MCF 10A (cell line): ENCODE measurements around the gene MGMT. TPM values are rescaled to one million over a fixed set of nuclear protein-coding genes. Genes with fewer than 3 reads are reported as not detected.

Source experiments
- BruUV-seq: library from RNA; stranded (reverse); fragments of 400-500 nt; replicated peaks from 2 replicates; lab custom pipeline; 2021; lab: Mats Ljungman, UMichigan
- CTCF ChIA-PET: fragments of 300-600 bp; sonication (Branson Sonifier 250); formaldehyde crosslinking; extraction: SDS; loops from one replicate; lab custom pipeline; 2021; ENCODE audit warnings: antibody characterized with exemption, inconsistent platforms; lab: Yijun Ruan, JAX
- POLR2A ChIA-PET: fragments of 300-600, 350-650 bp; sonication (Branson Sonifier 250); formaldehyde crosslinking; extraction: SDS; loops from one replicate; lab custom pipeline; 2020; ENCODE audit warnings: antibody characterized with exemption, inconsistent platforms; lab: Yijun Ruan, JAX
- DNase-seq: peaks from one replicate; pipeline ENCODE4 v3.0.0-alpha.2; 2018; ENCODE audit not compliant: unreplicated experiment
- H3K27ac Mint-ChIP-seq: one replicate; pipeline ENCODE4 v1.8.0; 2022; ENCODE audit warnings: mild to moderate bottlenecking, low read depth, mixed read lengths; ENCODE audit not compliant: unreplicated experiment
- H3K27me3 Mint-ChIP-seq: one replicate; pipeline ENCODE4 v1.8.0; 2022; ENCODE audit warnings: mixed read lengths; ENCODE audit not compliant: insufficient read depth, unreplicated experiment
- H3K36me3 Mint-ChIP-seq: one replicate; pipeline ENCODE4 v1.8.0; 2022; ENCODE audit warnings: mild to moderate bottlenecking, moderate library complexity, mixed read lengths; ENCODE audit not compliant: insufficient read depth, unreplicated experiment
- H3K4me1 Mint-ChIP-seq: one replicate; pipeline ENCODE4 v1.8.0; 2022; ENCODE audit warnings: mixed read lengths; ENCODE audit not compliant: insufficient read depth, unreplicated experiment
- H3K4me3 Mint-ChIP-seq: one replicate; pipeline ENCODE4 v1.8.0; 2022; ENCODE audit warnings: mild to moderate bottlenecking, moderate library complexity, mixed read lengths; ENCODE audit not compliant: unreplicated experiment
- H3K9me3 Mint-ChIP-seq: one replicate; pipeline ENCODE4 v1.8.0; 2022; ENCODE audit warnings: mixed read lengths; ENCODE audit not compliant: unreplicated experiment
- intact Hi-C: fragments of 100-400 bp; cut with micrococcal nuclease; formaldehyde crosslinking; loops from 2 replicates; pipeline ENCODE4 v1.14.1; 2022
- total RNA-seq: library from RNA; stranded (reverse); gene quantifications from 2 replicates; pipeline ENCODE4 v1.2.3, GENCODE V29; 2022
- TF ChIP-seq, protein P1 (sequence below): fragments of 200-600 bp; IDR thresholded peaks from one replicate; pipeline ENCODE4 v1.8.0; 2022; ENCODE audit warnings: antibody characterized with exemption, mild to moderate bottlenecking; ENCODE audit not compliant: unreplicated experiment

The MGMT gene
- total RNA-seq, 1 experiment from 2014 or later: 18.0 TPM

DNA sequence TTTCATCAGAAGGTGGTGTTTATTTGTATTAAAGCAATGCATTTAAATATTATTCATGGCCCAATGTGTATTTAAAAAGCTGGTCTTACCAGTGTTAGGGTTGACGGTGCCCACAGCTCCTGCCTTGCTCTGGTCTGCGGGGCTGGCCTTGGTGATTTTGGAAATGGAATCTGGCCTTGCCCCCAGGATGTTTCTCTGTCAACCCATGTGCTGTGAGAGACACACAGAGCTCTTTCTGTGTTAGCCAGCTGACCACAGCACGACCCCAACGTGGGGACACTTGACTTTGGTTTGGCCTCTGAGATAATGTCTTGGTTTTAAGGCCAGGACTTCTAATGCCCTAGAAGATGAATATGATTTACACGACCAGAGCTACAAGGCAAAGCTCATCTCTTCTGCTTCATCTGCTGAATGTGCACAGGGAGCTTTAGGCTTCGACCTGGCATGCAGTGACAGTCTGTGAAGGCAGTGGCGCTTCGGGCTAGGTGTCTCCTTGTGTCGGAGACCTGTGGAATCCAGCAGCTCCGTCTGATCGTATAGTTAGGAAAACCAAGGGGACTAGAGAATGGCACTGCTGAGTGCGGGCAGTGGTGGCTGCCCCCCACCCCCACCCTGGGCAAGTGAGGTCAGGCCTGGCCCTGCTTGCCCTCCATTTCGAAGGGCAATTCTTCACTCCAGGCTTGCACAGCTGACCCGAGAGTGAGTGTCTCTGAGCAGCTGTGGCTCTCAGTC lies 250.9 kb downstream of the MGMT start:
- POLR2A ChIA-PET: no interaction called here
- no peak overlapping the region for H3K27ac Mint-ChIP-seq

DNA sequence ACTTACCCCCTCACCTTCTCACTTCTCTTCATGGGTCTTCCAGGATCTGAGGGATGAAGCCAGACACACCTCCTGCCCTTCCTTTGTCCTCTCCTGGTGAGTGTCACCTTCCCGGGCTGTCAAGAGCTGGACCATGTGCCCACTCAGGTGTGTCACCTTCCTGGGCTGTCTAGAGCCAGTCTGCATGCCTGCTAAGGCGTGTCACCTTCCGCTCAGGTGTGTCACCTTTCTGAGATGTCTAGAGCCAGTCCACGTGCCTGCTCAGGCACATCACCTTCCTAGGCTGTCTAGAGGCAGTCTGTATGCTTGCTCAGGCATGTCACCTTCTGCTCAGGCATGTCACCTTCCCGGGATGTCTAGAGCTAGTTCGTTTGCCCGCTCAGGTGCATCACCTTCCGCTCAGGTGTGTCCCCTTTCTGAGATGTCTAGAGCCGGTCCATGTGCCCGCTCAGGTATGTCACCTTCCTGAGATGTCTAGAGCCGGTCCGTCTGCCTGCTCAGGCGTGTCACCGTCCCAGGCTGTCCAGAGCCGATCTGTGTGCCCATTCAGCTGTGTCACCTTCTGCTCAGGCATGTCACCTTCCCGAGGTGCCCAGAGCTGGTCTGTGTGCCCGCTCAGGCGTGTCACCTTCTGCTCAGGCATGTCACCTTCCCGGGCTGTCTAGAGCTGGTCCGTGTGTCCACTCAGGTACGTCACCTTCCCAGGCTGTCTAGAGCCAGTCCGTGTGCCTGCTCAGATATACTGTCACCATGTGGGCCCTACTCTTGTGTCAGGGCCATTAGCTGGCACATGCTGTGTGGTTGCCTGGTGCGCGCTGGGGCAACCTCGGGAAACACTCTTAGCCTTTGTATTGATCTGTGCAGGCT lies 251.7 kb downstream of the MGMT start:
- Mint-ChIP-seq H3K27me3 (no peaks in the 10 kb centered on the region), H3K36me3 (peaks cover 6% of the 10 kb centered on the region), H3K27ac (no peak overlapping the region), H3K4me3 (no peak overlapping the region), H3K9me3 (no peaks in the 10 kb centered on the region), H3K4me1 (no peaks in the 10 kb centered on the region)
- POLR2A ChIA-PET: no interaction called here
- DNase-seq: no peak
- CTCF ChIA-PET: interaction anchor here (0.6 kb wide), 1 partner anchor 1813 kb away, joined by 4 read pairs; no protein-coding TSS in a partner anchor
- intact Hi-C loops: no loop called here
- TF ChIP-seq, protein P1, sequence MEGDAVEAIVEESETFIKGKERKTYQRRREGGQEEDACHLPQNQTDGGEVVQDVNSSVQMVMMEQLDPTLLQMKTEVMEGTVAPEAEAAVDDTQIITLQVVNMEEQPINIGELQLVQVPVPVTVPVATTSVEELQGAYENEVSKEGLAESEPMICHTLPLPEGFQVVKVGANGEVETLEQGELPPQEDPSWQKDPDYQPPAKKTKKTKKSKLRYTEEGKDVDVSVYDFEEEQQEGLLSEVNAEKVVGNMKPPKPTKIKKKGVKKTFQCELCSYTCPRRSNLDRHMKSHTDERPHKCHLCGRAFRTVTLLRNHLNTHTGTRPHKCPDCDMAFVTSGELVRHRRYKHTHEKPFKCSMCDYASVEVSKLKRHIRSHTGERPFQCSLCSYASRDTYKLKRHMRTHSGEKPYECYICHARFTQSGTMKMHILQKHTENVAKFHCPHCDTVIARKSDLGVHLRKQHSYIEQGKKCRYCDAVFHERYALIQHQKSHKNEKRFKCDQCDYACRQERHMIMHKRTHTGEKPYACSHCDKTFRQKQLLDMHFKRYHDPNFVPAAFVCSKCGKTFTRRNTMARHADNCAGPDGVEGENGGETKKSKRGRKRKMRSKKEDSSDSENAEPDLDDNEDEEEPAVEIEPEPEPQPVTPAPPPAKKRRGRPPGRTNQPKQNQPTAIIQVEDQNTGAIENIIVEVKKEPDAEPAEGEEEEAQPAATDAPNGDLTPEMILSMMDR: no peak
- BruUV-seq: no TSS peak

More for the DNA sequence above, 250.9 kb downstream of the MGMT start:
- peaks cover 6% of the 10 kb centered on the region for H3K36me3 Mint-ChIP-seq
- CTCF ChIA-PET: interaction anchor here (0.6 kb wide), 1 partner anchor 1812 kb away, joined by 4 read pairs; no protein-coding TSS in a partner anchor
- intact Hi-C loops: no loop called here
- TF ChIP-seq, protein P1: no peak
- H3K4me1 Mint-ChIP-seq: no peaks in the 10 kb centered on the region
- no peak for DNase-seq
- no peaks in the 10 kb centered on the region for H3K27me3 Mint-ChIP-seq
- no TSS peak for BruUV-seq
- H3K9me3 Mint-ChIP-seq: no peaks in the 10 kb centered on the region
- H3K4me3 Mint-ChIP-seq: no peak overlapping the region

DNA sequence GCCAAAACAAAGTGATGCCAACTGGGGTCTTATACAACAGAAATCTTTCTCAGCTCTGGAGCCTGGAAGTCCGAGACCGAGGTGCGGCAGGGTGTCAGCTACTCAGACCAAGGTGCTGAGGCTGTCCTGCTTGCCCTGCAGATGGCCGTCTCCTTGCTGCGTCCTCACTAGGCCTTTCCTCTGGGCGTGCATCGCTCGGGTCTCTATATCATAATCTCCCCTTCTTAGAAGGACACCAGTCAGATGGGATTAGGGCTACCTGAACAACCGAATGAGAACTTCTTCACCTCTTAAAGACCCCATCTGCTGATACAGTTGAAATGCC lies 252.3 kb downstream of the MGMT start:
- intact Hi-C loops: no loop called here
- no peaks in the 10 kb centered on the region for H3K4me1 Mint-ChIP-seq
- H3K4me3 Mint-ChIP-seq: no peak overlapping the region
- ChIA-PET POLR2A (no interaction called here), CTCF (no interaction called here)
- H3K9me3 Mint-ChIP-seq: peaks cover 3% of the 10 kb centered on the region
- no peak for DNase-seq
- H3K27ac Mint-ChIP-seq: no peak overlapping the region
- H3K36me3 Mint-ChIP-seq: peaks cover 6% of the 10 kb centered on the region
- TF ChIP-seq, protein P1: no peak
- H3K27me3 Mint-ChIP-seq: no peaks in the 10 kb centered on the region
- no TSS peak for BruUV-seq

DNA sequence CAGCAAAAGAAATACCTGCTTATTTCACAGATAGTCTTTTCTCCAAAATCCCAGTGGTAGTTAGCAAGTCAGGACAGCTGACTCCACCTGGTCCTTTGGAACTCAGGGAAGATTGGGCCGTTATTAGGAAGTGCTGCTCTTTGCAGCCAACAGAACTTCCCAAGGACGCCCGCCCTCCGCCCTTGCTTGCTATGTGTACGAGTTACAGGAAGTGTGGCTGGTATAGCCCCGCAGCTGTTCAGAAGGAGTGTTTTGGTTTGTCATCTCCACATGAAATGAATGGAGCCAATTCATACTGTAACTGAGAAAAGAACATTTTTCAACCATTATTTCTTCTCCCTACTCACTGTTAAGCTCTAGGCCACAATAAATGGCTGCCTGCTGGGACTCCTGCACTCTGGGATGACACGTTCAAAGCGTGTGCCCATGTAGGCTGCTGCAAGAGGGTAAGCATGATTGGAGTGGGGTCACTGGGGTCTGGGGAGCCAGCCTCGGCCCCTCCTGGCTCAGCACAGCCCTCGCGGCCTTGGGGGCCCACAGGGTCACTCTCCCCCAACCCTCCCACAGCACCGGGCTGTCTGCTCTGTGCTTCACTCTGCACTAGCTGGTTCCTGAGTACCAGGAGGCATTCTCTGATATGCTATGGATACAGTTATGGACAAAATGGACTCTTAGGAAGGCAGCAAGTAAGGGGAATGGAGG lies 253.0 kb downstream of the MGMT start:
- H3K27ac Mint-ChIP-seq: no peak overlapping the region
- H3K4me1 Mint-ChIP-seq: no peaks in the 10 kb centered on the region
- no peaks in the 10 kb centered on the region for H3K27me3 Mint-ChIP-seq
- peaks cover 6% of the 10 kb centered on the region for H3K36me3 Mint-ChIP-seq
- intact Hi-C loops: no loop called here
- BruUV-seq: no TSS peak
- H3K4me3 Mint-ChIP-seq: no peak overlapping the region
- TF ChIP-seq, protein P1: no peak
- CTCF ChIA-PET: no interaction called here
- H3K9me3 Mint-ChIP-seq: peaks cover 7% of the 10 kb centered on the region
- no peak for DNase-seq
- POLR2A ChIA-PET: no interaction called here
